Ecto neural progenitor cell (in vitro differentiated cells): ENCODE measurements around the gene ADAMTSL1.

Experiments
- DNase-seq: peaks from one replicate; pipeline ENCODE4 v3.0.0-alpha.2; 2018; ENCODE audit warnings: low spot score

ADAMTSL1 gene

GRCh38 chr9:18741359-18741758 lies 267.4 kb downstream of the ADAMTSL1 start:
- no peak for DNase-seq

- no peak for DNase-seq
Measured at GRCh38 chr9:18741945-18742344, 268.0 kb downstream of the ADAMTSL1 start.

- DNase-seq: no peak
Measured at GRCh38 chr9:18743421-18743820, 269.5 kb downstream of the ADAMTSL1 start.

- DNase-seq: no peak
Measured at GRCh38 chr9:18743971-18744370, 270.0 kb downstream of the ADAMTSL1 start.

GRCh38 chr9:18745710-18746109 lies 271.8 kb downstream of the ADAMTSL1 start:
- DNase-seq: no peak

GRCh38 chr9:18746631-18747030 lies 272.7 kb downstream of the ADAMTSL1 start:
- DNase-seq: no peak

GRCh38 chr9:18747595-18747994 lies 273.6 kb downstream of the ADAMTSL1 start:
- no peak for DNase-seq

- no peak for DNase-seq
Measured at GRCh38 chr9:18748251-18748701, 274.3 kb downstream of the ADAMTSL1 start.

GRCh38 chr9:18749711-18750110 lies 275.8 kb downstream of the ADAMTSL1 start:
- DNase-seq: no peak

GRCh38 chr9:18753904-18754303 lies 280.0 kb downstream of the ADAMTSL1 start:
- no peak for DNase-seq

GRCh38 chr9:18754537-18754936 lies 280.6 kb downstream of the ADAMTSL1 start:
- DNase-seq: no peak

GRCh38 chr9:18755263-18755662 lies 281.3 kb downstream of the ADAMTSL1 start:
- DNase-seq: no peak

GRCh38 chr9:18756712-18757125 lies 282.8 kb downstream of the ADAMTSL1 start:
- DNase-seq: no peak

- no peak for DNase-seq
Measured at GRCh38 chr9:18759827-18760226, 285.9 kb downstream of the ADAMTSL1 start.

GRCh38 chr9:18761742-18762300 lies 287.9 kb downstream of the ADAMTSL1 start:
- DNase-seq: no peak

GRCh38 chr9:18766989-18767550 lies 293.1 kb downstream of the ADAMTSL1 start:
- DNase-seq: no peak

- DNase-seq: no peak
Measured at GRCh38 chr9:18768951-18769622, 295.1 kb downstream of the ADAMTSL1 start.

- no peak for DNase-seq
Measured at GRCh38 chr9:18770131-18770908, 296.4 kb downstream of the ADAMTSL1 start.

GRCh38 chr9:18771011-18771410 lies 297.1 kb downstream of the ADAMTSL1 start:
- DNase-seq: no peak

- no peak for DNase-seq
Measured at GRCh38 chr9:18771763-18772162, 297.8 kb downstream of the ADAMTSL1 start.

GRCh38 chr9:18775241-18775640 lies 301.3 kb downstream of the ADAMTSL1 start:
- no peak for DNase-seq

- DNase-seq: no peak
Measured at GRCh38 chr9:18775930-18776329, 302.0 kb downstream of the ADAMTSL1 start.
